CD4-positive, alpha-beta T cell treated with Interleukin-4 for 1 hour (primary cell): ENCODE data around the gene NELL2.

Source experiments
- DNase-seq, 2 donors: peaks; one replicate each; pipeline ENCODE4 v3.0.0-alpha.2; 2020 to 2022

Gene NELL2

GRCh38 chr12:44677724-44678123 lies 198.4 kb downstream of the NELL2 start:
- DNase-seq, result no peak

GRCh38 chr12:44674875-44675274 lies 201.2 kb downstream of the NELL2 start:
- DNase-seq, result no peak

- no peak for DNase-seq
These were observed 202.3 kb downstream of the NELL2 start for GRCh38 chr12:44673811-44674210.

GRCh38 chr12:44672042-44672441 lies 204.1 kb downstream of the NELL2 start:
- DNase-seq, result no peak

GRCh38 chr12:44668443-44668842 lies 207.7 kb downstream of the NELL2 start:
- no peak for DNase-seq

- DNase-seq, result no peak
These were observed 208.7 kb downstream of the NELL2 start for GRCh38 chr12:44667461-44667860.

GRCh38 chr12:44663291-44663690 lies 212.8 kb downstream of the NELL2 start:
- DNase-seq, result no peak

GRCh38 chr12:44655846-44656245 lies 220.3 kb downstream of the NELL2 start:
- DNase-seq, result no peak

GRCh38 chr12:44654646-44655639 lies 221.2 kb downstream of the NELL2 start:
- no peak for DNase-seq

- DNase-seq, result no peak
These were observed 222.1 kb downstream of the NELL2 start for GRCh38 chr12:44653861-44654527.

GRCh38 chr12:44649693-44650092 lies 226.4 kb downstream of the NELL2 start:
- no peak for DNase-seq

GRCh38 chr12:44647917-44648690 lies 228.0 kb downstream of the NELL2 start:
- no peak for DNase-seq

GRCh38 chr12:44640427-44641190 lies 235.5 kb downstream of the NELL2 start:
- no peak for DNase-seq

- no peak for DNase-seq
These were observed 238.2 kb downstream of the NELL2 start for GRCh38 chr12:44637875-44638274.

- DNase-seq, result no peak
These were observed 247.9 kb downstream of the NELL2 start for GRCh38 chr12:44628180-44628579.

- no peak for DNase-seq
These were observed 248.5 kb downstream of the NELL2 start for GRCh38 chr12:44627387-44628166.

- no peak for DNase-seq
These were observed 249.2 kb downstream of the NELL2 start for GRCh38 chr12:44626883-44627282.

GRCh38 chr12:44618946-44619345 lies 257.2 kb downstream of the NELL2 start:
- no peak for DNase-seq

- no peak for DNase-seq
These were observed 259.7 kb downstream of the NELL2 start for GRCh38 chr12:44616402-44616801.

- DNase-seq, result no peak
These were observed 264.6 kb downstream of the NELL2 start for GRCh38 chr12:44611538-44611937.

GRCh38 chr12:44603701-44604100 lies 272.4 kb downstream of the NELL2 start:
- no peak for DNase-seq

- no peak for DNase-seq
These were observed 283.5 kb downstream of the NELL2 start for GRCh38 chr12:44592626-44593025.
